Measurements from ENCODE around the gene ZNF726.
"Not testable (repeated sequence)": the region's sequence is repeated elsewhere in the genome, so short reads cannot be mapped to it uniquely, and the experiment has no call there.

ZNF726 gene

GRCh38 chr19:23949611-23950010 lies 34.9 kb downstream of the ZNF726 start:
- no peak for DNase-seq

GRCh38 chr19:23956051-23956450 lies 41.4 kb downstream of the ZNF726 start:
- DNase-seq, result no peak

GRCh38 chr19:23957660-23958281 lies 43.1 kb downstream of the ZNF726 start:
- DNase-seq, result no peak

- not testable (repeated sequence) for DNase-seq
These were observed 48.7 kb downstream of the ZNF726 start for GRCh38 chr19:23963396-23963795.

- not testable (repeated sequence) for DNase-seq
These were observed 49.2 kb downstream of the ZNF726 start for GRCh38 chr19:23963881-23964280.

GRCh38 chr19:23964334-23964733 lies 49.6 kb downstream of the ZNF726 start:
- DNase-seq, result not testable (repeated sequence)

- no peak for DNase-seq
These were observed 54.9 kb downstream of the ZNF726 start for GRCh38 chr19:23969630-23970029.

GRCh38 chr19:23971598-23971997 lies 56.9 kb downstream of the ZNF726 start:
- no peak for DNase-seq

GRCh38 chr19:23972161-23972560 lies 57.5 kb downstream of the ZNF726 start:
- DNase-seq, result no peak

- no peak for DNase-seq
These were observed 60.3 kb downstream of the ZNF726 start for GRCh38 chr19:23974941-23975340.

- DNase-seq, result not testable (repeated sequence)
These were observed 61.9 kb downstream of the ZNF726 start for GRCh38 chr19:23976631-23977030.

- not testable (repeated sequence) for DNase-seq
These were observed 62.6 kb downstream of the ZNF726 start for GRCh38 chr19:23977256-23977655.

- no peak for DNase-seq
These were observed 63.4 kb downstream of the ZNF726 start for GRCh38 chr19:23978068-23978467.

GRCh38 chr19:23980805-23981204 lies 66.1 kb downstream of the ZNF726 start:
- no peak for DNase-seq

- DNase-seq, result no peak
These were observed 67.2 kb downstream of the ZNF726 start for GRCh38 chr19:23981863-23982262.

- no peak for DNase-seq
These were observed 68.7 kb downstream of the ZNF726 start for GRCh38 chr19:23983406-23983805.
